Gastroesophageal sphincter (tissue), 3 donors: ENCODE data around the gene EPOP.

Source experiments
- CTCF ChIP-seq, 4 experiments: fragments of 200-600 bp in 2 of 4; fragments of 450-650 bp in 2 of 4; sonication (generic) in 1 of 4; IDR thresholded peaks; one replicate each; pipeline ENCODE4 v1.5.1; 2017 to 2019; ENCODE audit warnings: antibody characterized with exemption in 4 of 4, mild to moderate bottlenecking in 2 of 4, moderate library complexity in 2 of 4
- EP300 ChIP-seq: sonication (generic); formaldehyde crosslinking; IDR thresholded peaks from one replicate; pipeline ENCODE4 v1.6.1; 2017; ENCODE audit warnings: antibody characterized with exemption, mild to moderate bottlenecking
- POLR2A ChIP-seq, 2 donors: fragments of 450-650 bp; IDR thresholded peaks; one replicate each; pipeline ENCODE4 v1.6.1; 2017; ENCODE audit warnings: antibody characterized with exemption in 2 of 2, mild to moderate bottlenecking in 2 of 2, moderate library complexity in 1 of 2

GRCh38 chr17:38706505-38707216, 31.9 kb upstream of the EPOP start:
- TF ChIP-seq CTCF (IDR thresholded peaks at IDR 0.05) = no peak
- TF ChIP-seq POLR2A (IDR thresholded peaks at IDR 0.05) = no peak
- TF ChIP-seq EP300 = no peak
